HepG2 (cell line): ENCODE results near the gene CGB8. TPM values are rescaled to one million over a fixed set of nuclear protein-coding genes. Genes with fewer than 3 reads are reported as not detected.
"Not testable (repeated sequence)": the region's sequence is repeated elsewhere in the genome, so short reads cannot be mapped to it uniquely, and the experiment has no call there.

Experiments
- ATAC-seq: fragments of 200-7000 bp; cut with Tn5 transposase; 3 replicates; pipeline ENCODE4 v1.9.1; 2020; ENCODE audit warnings: mild to moderate bottlenecking, moderate library complexity
- BruUV-seq: library from RNA; stranded (reverse); fragments of 400-500 nt; replicated peaks from 2 replicates; lab custom pipeline; 2021; lab: Mats Ljungman, UMichigan
- CTCF ChIA-PET: fragments of 300-600 bp; formaldehyde crosslinking; extraction: SDS; loops from one replicate; lab custom pipeline; 2021; ENCODE audit warnings: low total read pairs, inconsistent platforms, low intra/inter-chr PET ratio; lab: Yijun Ruan, JAX
- POLR2A ChIA-PET: fragments of 350-600 bp; sonication (Branson Sonifier 250); formaldehyde crosslinking; loops from one replicate; lab custom pipeline; 2020; ENCODE audit warnings: antibody characterized with exemption, inconsistent platforms; lab: Yijun Ruan, JAX
- DNase-seq: peaks from one replicate; pipeline ENCODE4 v3.0.0-alpha.2; 2015; ENCODE audit warnings: low spot score
- FAIRE-seq: peaks from 3 replicates; lab custom pipeline; 2011; peaks lifted over from hg19 to GRCh38; lab: Jason Lieb, UNC
- H2AFZ ChIP-seq: one replicate; pipeline ENCODE4 v1.6.1; 2011; ENCODE audit warnings: low read length, inconsistent platforms
- H3K27ac ChIP-seq: fragments of 300-600 bp; 3 replicates; pipeline ENCODE4 v1.8.0; 2011; ENCODE audit warnings: mixed run types, mild to moderate bottlenecking, mixed read lengths, low read length, inconsistent platforms; ENCODE audit not compliant: insufficient read depth; ENCODE audit errors: extremely low read length
- H3K27me3 ChIP-seq, 2 experiments: fragments of 200-600 bp in 1 of 2; 2 replicates in 1 of 2; 3 replicates in 1 of 2; pipeline versions ENCODE4 v1.6.0 to v1.8.0; 2011; ENCODE audit warnings: low read length in 2 of 2, mild to moderate bottlenecking in 2 of 2, moderate library complexity in 2 of 2, inconsistent platforms in 1 of 2; ENCODE audit not compliant: insufficient read depth in 2 of 2, control insufficient read depth in 1 of 2
- H3K36me3 ChIP-seq, 2 experiments: fragments of 200-600 bp in 1 of 2; replicated peaks in 1 of 2; 2 replicates in 1 of 2; 3 replicates in 1 of 2; pipeline versions ENCODE4 v1.5.1 to v1.8.0; 2011; ENCODE audit warnings: low read length in 2 of 2, inconsistent platforms in 1 of 2; ENCODE audit not compliant: insufficient read depth in 2 of 2, control insufficient read depth in 1 of 2
- H3K4me1 ChIP-seq: 2 replicates; pipeline ENCODE4 v1.5.1; 2012; ENCODE audit warnings: low read length, inconsistent platforms; ENCODE audit not compliant: insufficient read depth
- H3K4me2 ChIP-seq: 2 replicates; pipeline ENCODE4 v1.6.0; 2011; ENCODE audit warnings: low read depth, low read length, inconsistent platforms
- H3K4me3 ChIP-seq, 3 experiments: fragments of 200-600 bp in 1 of 3; sonication (generic), shearing (Covaris generic) in 1 of 3; replicated peaks in 1 of 3; 2 replicates each; pipeline ENCODE4 v1.5.1; 2011 to 2016; ENCODE audit warnings: low read length in 3 of 3, inconsistent platforms in 2 of 3, low read depth in 2 of 3, mild to moderate bottlenecking in 2 of 3, control low read depth in 1 of 3, mixed read lengths in 1 of 3; ENCODE audit not compliant: insufficient read depth in 1 of 3
- H3K79me2 ChIP-seq: one replicate; pipeline ENCODE4 v1.6.1; 2011; ENCODE audit warnings: low read length, inconsistent platforms; ENCODE audit not compliant: insufficient read depth
- H3K9ac ChIP-seq: 2 replicates; pipeline ENCODE4 v1.6.0; 2011; ENCODE audit warnings: mild to moderate bottlenecking, low read depth, low read length, inconsistent platforms; ENCODE audit not compliant: insufficient read depth
- H3K9me3 ChIP-seq: 2 replicates; pipeline ENCODE4 v1.5.1; 2012; ENCODE audit warnings: mild to moderate bottlenecking, low read length
- H4K20me1 ChIP-seq: 2 replicates; pipeline ENCODE4 v1.6.0; 2011; ENCODE audit warnings: inconsistent platforms, mild to moderate bottlenecking, low read length, moderate library complexity; ENCODE audit not compliant: insufficient read depth
- ATF1 ChIP-seq: IDR thresholded peaks from 2 replicates; pipeline ENCODE4 v1.6.1; 2016; ENCODE audit warnings: mild to moderate bottlenecking, control low read depth
- ATF2 ChIP-seq: sonication (generic); formaldehyde crosslinking; IDR thresholded peaks from 2 replicates; pipeline ENCODE4 v1.4.0; 2020; ENCODE audit warnings: missing genetic modification reagents
- CREB1 ChIP-seq, 2 experiments: fragments of 450-650 bp in 1 of 2; IDR thresholded peaks; 2 replicates each; pipeline ENCODE4 v1.6.1; 2016 to 2017; ENCODE audit warnings: control low read depth in 1 of 2, mild to moderate bottlenecking in 1 of 2, missing compliant biosample characterization in 1 of 2, missing genetic modification characterization in 1 of 2
- CREM ChIP-seq, 2 experiments: sonication (generic) in 1 of 2; formaldehyde crosslinking in 1 of 2; IDR thresholded peaks; 2 replicates each; pipeline versions ENCODE4 v1.4.0 to v1.6.1; 2016 to 2020; ENCODE audit warnings: antibody characterized with exemption in 1 of 2, mild to moderate bottlenecking in 1 of 2, missing genetic modification reagents in 1 of 2
- CTCF ChIP-seq: sonication (generic); formaldehyde crosslinking; IDR thresholded peaks from 2 replicates; pipeline ENCODE4 v1.5.0; 2020; ENCODE audit warnings: mild to moderate bottlenecking, missing genetic modification reagents, moderate library complexity
- DR1 ChIP-seq: sonication (generic); formaldehyde crosslinking; IDR thresholded peaks from 2 replicates; pipeline ENCODE4 v1.8.0; 2021; ENCODE audit warnings: mild to moderate bottlenecking, missing genetic modification reagents, inconsistent platforms
- HDAC2 ChIP-seq: sonication (generic); formaldehyde crosslinking; IDR thresholded peaks from 2 replicates; pipeline ENCODE4 v1.4.0; 2020; ENCODE audit warnings: missing genetic modification reagents
- HOXA3 ChIP-seq: sonication (generic); formaldehyde crosslinking; IDR thresholded peaks from 2 replicates; pipeline ENCODE4 v1.5.0; 2020; ENCODE audit warnings: missing genetic modification reagents
- KDM1A ChIP-seq: IDR thresholded peaks from 2 replicates; pipeline ENCODE4 v1.6.1; 2016; ENCODE audit warnings: missing compliant biosample characterization
- NFYC ChIP-seq: IDR thresholded peaks from 2 replicates; pipeline ENCODE4 v1.6.1; 2016; ENCODE audit warnings: missing genetic modification reagents, missing compliant biosample characterization
- RFX5 ChIP-seq: IDR thresholded peaks from 2 replicates; pipeline ENCODE4 v1.6.1; 2011; ENCODE audit warnings: low read depth, low read length, improper control_type of control experiment
- RFXAP ChIP-seq: sonication (generic); formaldehyde crosslinking; IDR thresholded peaks from 2 replicates; pipeline ENCODE4 v1.4.0; 2020; ENCODE audit warnings: missing genetic modification reagents, borderline replicate concordance
- STAG1 ChIP-seq: sonication (generic); formaldehyde crosslinking; IDR thresholded peaks from 2 replicates; pipeline ENCODE4 v1.4.0; 2020; ENCODE audit warnings: missing genetic modification reagents
- TCF7 ChIP-seq: sonication (generic); IDR thresholded peaks from 2 replicates; pipeline ENCODE4 v1.6.1; 2016; ENCODE audit warnings: antibody characterized with exemption, low read depth
- ZFP91 ChIP-seq: sonication (generic); formaldehyde crosslinking; IDR thresholded peaks from 2 replicates; pipeline ENCODE4 v1.9.0; 2022; ENCODE audit warnings: missing genetic modification reagents, mild to moderate bottlenecking, borderline replicate concordance
- ZNF687 ChIP-seq: sonication (generic); formaldehyde crosslinking; IDR thresholded peaks from 2 replicates; pipeline ENCODE4 v1.5.1; 2020; ENCODE audit warnings: mild to moderate bottlenecking, missing genetic modification reagents, moderate library complexity
- WGBS: methylation state at CpG from one replicate; pipeline ENCODE4 v1.1.6; 2017; ENCODE audit warnings: low lambda C conversion rate; 5-methylcytosine and 5-hydroxymethylcytosine counted together
- in situ Hi-C: cut with HindIII; loops from 2 replicates; pipeline ENCODE4 v1.10.0; 2017; ENCODE audit warnings: low pct_unique_long_range_greater_than_20kb; ENCODE audit not compliant: extremely low pct_ligation_motif_present
- intact Hi-C: fragments of 100-400 bp; cut with micrococcal nuclease; formaldehyde crosslinking; loops from one replicate; pipeline ENCODE4 v1.10.0; 2022; ENCODE audit not compliant: unreplicated experiment
- polyA plus RNA-seq, 8 experiments: library from polyadenylated mRNA; depleted of rRNA in 3 of 8; stranded (reverse) in 7 of 8; unstranded in 1 of 8; fragments of >200 nt; fragmentation: Illumina TruSeq in 4 of 8; extraction: Trizol in 4 of 8; gene quantifications; 2 replicates each; pipeline versions ENCODE4 v1.2.1 to v1.2.3, GENCODE V29; 2011 to 2016; ENCODE audit warnings: low read depth in 4 of 8, missing spikeins in 1 of 8, mixed read lengths in 1 of 8; ENCODE audit not compliant: insufficient read depth in 1 of 8
- total RNA-seq, 5 experiments: library from RNA; depleted of rRNA; stranded (reverse); fragments of >200 nt; fragmentation: Illumina TruSeq; extraction: Trizol; gene quantifications; 2 replicates each; pipeline ENCODE4 v1.2.3, GENCODE V29; 2016; ENCODE audit warnings: low read depth in 1 of 5

Gene CGB8
- total and polyA plus RNA-seq, 2 of the 13 experiments (the other 11 are each of a cell fraction or from before 2014, with no cell fraction given): not detected

GRCh38 chr19:49036815-49037214 lies 12.1 kb downstream of the CGB8 start, which contains the start of gene CGB1:
TSS of gene CGB1 (minus strand) at chr19:49036895. CDS start at chr19:49036711, 184 bp downstream.
- H3K27me3 ChIP-seq; H3K9ac ChIP-seq; H3K9me3 ChIP-seq; H3K36me3 ChIP-seq; in situ Hi-C loops; H2AFZ ChIP-seq; intact Hi-C loops; H3K27ac ChIP-seq; BruUV-seq; H3K4me2 ChIP-seq; POLR2A ChIA-PET; H3K4me3 ChIP-seq; H3K79me2 ChIP-seq; CTCF ChIA-PET; H3K4me1 ChIP-seq; H4K20me1 ChIP-seq; TF ChIP-seq CREM (CRISPR knock-in tag; IDR thresholded peaks at IDR 0.05): not testable (repeated sequence)
- 26% methylated on average over 14 of the region's 18 CpGs for WGBS
- peak; percentile 74 for FAIRE-seq
- DNase-seq: peak; percentile 72
- ATAC-seq: peak; percentile 74
- TF ChIP-seq ZNF687 (CRISPR knock-in tag) (0 out of 2 replicates have a peak, but pooled peaks have one; percentile 19), CTCF (CRISPR knock-in tag) (peak; percentile 69), ATF2 (CRISPR knock-in tag) (peak; percentile 47; the same call in 1 of the 2 replicates), KDM1A (peak; percentile 67; the same call in 1 of the 2 replicates), NFYC (CRISPR knock-in tag) (peak; percentile 85), CREB1 (IDR thresholded peaks at IDR 0.05) (peak; percentile 89), CREB1 (CRISPR knock-in tag; IDR thresholded peaks at IDR 0.05) (peak; percentile 80), HDAC2 (CRISPR knock-in tag) (peak; percentile 42; the same call in 1 of the 2 replicates), ATF1 (CRISPR knock-in tag) (peak; percentile 63; the same call in 1 of the 2 replicates), TCF7 (peak; percentile 53; the same call in 1 of the 2 replicates), STAG1 (CRISPR knock-in tag) (peak; percentile 17; the same call in 1 of the 2 replicates), DR1 (CRISPR knock-in tag) (0 out of 2 replicates have a peak, but pooled peaks have one; percentile 31), ZFP91 (0 out of 2 replicates have a peak, but pooled peaks have one; percentile 16), HOXA3 (0 out of 2 replicates have a peak, but pooled peaks have one; percentile 31), RFX5 (0 out of 2 replicates have a peak, but pooled peaks have one; percentile 20), CREM (IDR thresholded peaks at IDR 0.05) (peak; percentile 58; the same call in 1 of the 2 replicates), RFXAP (CRISPR knock-in tag) (peak; percentile 74; the same call in 1 of the 2 replicates)
